NCI-H1436 treated with DMSO at 0.1 percent for 48 hours (cell line): ENCODE measurements around the gene SCFD2.
"Not testable (repeated sequence)": the region's sequence is repeated elsewhere in the genome, so short reads cannot be mapped to it uniquely, and the experiment has no call there.

ENCODE experiments used
- DNase-seq: peaks from one replicate; lab custom pipeline; 2025; lab: John Stamatoyannopoulos, UW

SCFD2 gene

DNA sequence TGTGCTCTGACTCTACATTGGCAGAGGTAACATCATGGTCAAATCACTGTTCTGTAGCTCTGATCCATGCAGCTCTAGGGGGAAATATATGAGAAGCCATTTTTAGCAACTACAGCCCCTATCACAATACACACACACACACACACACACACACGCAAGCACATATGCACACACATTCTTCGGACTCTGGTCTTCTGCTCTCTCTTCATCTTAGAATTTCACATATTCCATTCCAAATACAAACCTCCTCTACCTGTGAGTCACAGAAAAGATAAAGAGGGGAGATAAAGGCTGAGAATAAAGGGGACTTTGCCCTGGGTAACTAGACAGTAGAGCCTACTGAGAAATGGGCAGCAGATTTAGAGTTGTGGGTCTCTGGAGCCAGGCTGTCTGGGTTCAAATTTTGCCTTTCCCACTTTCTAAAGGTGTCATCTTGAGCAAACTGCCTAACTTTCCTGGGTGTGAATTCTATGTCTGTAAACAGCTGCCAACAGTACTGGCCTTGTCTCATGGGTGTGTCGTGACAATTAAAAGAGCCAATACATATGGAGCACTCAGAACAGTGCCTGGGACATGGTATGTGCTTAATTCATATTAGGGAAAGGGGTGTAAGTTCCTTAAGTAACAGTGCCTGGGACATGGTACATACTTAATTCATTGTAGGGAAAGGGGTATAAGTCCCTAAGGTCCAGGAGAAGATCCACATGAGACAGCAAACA is 515.3 kb downstream of the SCFD2 start:
- DNase-seq, result no peak

DNA sequence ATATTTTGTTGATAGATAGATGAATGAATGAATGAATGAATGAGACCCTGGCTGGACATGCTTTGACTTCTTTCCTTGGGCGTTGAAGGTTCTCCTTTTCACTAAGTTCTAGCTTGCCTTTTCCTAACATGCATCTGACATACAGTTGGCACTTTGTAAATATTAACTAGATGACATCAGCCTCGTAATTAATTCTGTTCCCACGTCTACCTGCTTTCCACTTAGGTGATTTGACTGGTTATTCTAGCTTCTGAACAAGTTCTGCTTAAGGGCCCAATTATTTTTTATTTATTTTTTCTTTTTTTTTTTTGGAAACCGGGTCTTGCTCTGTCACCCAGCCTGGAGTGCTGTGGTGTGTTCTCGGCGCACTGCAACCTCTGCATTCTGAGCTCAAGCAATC is 517.6 kb downstream of the SCFD2 start:
- no peak for DNase-seq

DNA sequence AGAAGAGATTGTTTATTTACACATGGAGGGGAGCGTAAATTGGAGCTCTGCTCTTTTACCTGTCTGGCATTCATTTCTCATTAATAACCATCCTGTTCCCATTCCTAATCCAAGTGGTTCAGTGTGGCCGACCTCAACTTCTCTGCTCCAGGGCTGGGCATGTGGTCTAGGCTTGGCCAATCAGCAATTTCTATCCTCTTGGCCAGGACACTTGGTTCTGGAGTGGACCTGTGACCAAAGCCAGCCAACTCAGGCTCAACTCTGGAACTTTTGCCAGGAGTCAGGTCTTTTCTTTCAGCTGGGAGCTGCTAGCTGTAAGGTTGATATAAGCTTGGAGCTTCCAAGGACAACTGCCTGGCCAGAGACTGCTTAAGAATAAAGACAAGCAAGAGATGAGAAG is 519.4 kb downstream of the SCFD2 start:
- no peak for DNase-seq

DNA sequence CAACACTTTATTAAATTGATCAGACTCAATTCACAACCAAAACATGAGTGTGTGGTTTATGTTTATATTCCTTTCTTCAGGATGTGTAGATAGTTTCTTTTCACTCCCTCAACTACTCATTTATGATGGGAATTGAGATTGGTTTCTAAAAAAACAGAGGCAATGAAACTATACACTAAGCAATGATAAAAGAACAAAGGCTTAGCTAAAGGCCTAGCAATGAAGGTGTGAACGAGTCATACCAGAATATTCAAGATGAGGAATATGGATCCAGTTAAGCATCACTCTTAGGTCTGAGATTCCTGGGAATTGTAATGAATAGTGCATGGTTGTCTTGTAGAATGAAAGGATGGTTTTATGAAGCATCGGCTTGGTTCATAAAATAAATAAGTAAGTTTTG is 521.3 kb downstream of the SCFD2 start:
- DNase-seq, result no peak

DNA sequence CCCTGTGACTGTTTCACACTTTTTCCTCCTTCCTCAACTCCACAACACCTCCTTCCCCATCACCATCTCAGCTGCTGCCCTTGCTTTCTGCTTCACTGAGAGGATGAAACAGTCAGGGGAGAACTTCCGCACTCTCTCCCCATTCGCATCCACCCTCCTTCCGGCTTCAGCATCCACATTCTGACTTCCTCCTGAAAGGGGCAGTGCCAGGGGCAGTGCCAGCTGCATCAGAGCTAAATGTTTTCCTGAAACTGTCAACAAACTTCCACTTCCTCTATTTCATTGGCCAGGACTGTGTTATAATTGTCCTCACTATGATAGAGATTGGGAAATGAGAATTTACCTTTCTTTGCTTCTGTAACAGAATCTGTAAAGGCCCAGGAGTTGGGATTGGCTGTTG is 521.9 kb downstream of the SCFD2 start:
- no peak for DNase-seq

DNA sequence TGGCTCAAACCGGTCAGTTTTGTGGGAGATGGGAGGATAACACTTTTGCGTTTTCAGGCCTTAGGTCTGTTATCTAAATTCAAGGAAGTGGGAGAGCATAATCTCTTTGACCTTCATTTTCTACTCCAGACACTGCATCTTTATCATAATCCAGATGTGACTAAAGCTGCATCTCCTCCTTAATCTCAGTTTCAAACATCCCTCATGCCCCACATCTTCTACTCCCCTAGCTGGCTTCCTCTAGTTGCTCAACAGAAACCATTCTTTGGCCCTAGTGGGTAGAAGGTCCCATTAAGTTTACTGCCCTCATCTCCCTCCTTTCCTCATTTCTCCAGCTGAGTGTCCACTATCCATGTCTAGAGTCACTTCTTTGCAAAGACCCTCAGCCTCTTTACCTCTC is 522.5 kb downstream of the SCFD2 start:
- DNase-seq, result no peak

DNA sequence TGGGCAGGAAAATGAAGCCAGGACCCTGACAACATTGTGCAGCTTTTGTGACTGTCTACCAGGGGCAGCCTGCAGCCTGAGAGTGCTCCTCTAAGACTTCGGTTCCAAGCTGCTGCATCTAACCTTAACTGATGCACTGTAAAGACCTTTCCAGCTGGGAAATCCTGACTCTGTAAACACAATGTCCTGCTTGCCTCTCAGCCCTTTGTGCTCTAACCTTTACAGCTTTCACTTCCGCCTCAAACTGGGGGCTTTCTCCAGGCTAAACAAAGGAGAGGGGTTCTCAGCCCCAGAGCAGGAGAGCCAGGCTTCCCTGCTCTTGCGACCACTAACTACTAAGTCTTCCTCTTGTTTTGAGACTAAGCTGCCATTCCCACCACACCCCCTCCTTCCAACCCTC is 523.1 kb downstream of the SCFD2 start:
- DNase-seq, result no peak

DNA sequence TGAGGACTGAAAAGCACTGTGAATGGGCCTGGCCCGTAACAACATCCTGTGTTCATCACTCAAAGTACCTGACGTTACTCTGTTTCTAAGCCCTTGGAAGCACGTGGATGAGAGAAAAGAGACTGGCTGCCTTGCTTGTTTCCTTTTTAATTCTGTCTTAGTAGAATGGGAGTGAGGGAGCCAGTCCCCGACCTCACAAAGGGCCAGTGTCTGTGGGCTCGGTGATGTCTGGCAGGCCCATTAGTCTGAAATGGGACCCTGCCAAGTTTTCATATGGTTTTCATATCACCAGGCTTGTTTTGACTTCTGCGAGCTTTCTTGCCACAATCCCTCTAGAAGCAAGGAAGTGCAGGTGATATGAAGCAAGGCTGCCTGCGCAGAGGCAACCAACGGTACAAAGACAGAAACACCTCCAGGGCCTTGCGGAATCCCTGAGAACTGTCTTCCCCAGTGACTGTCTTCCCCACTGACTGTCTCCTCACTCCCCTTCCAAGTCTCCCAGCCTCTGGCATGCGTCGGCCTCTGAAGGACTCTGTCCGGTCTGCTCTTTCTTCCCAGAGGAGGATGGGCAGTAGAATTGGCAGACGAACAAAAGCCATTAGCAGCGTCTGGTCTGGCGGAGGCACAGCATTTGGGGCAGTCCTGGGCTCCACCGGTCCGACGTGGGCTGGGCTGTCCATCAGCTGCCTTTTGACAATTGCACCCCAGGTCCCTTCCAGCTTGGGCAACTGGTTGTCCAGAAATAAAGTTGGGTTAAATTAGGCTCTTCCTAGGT is 524.0 kb downstream of the SCFD2 start:
- no peak for DNase-seq

DNA sequence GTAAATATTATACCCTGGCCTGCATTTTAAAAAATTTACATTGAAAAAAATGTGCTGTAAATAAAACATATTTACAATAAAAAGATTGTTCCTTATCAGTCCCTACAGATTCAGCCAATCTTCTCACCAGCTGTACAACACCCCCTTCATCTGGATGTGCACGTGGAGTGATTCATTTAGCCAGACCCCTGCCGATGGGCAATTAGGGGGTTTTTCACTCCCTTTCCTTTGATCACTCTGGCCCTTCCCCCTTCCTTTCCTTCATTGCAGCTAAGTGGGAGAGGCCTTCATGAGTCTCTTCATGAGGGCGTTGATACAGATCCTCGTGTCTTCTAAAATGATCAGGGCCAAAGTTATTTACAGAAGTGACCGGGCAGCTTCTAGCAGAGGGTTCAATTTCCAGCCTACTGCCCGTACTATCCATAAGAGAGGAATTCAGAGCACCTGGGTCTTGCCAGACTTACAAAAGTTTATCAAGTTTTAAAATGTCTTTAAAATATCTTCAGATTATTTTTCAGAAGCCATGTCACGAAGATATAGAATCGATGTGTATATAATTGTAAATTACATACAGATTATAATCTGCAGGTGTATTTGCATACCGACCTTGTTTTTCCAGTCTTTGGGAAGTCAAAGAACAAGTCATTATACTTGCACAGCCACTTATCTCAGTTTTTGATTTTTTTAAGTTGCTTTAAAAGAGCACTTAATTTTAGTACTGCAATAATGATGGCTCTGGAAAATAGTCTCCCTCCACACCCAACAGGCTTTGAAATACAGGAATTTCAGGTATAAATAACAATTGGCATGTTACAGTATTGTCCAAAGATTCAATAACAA is 525.1 kb downstream of the SCFD2 start:
- no peak for DNase-seq

DNA sequence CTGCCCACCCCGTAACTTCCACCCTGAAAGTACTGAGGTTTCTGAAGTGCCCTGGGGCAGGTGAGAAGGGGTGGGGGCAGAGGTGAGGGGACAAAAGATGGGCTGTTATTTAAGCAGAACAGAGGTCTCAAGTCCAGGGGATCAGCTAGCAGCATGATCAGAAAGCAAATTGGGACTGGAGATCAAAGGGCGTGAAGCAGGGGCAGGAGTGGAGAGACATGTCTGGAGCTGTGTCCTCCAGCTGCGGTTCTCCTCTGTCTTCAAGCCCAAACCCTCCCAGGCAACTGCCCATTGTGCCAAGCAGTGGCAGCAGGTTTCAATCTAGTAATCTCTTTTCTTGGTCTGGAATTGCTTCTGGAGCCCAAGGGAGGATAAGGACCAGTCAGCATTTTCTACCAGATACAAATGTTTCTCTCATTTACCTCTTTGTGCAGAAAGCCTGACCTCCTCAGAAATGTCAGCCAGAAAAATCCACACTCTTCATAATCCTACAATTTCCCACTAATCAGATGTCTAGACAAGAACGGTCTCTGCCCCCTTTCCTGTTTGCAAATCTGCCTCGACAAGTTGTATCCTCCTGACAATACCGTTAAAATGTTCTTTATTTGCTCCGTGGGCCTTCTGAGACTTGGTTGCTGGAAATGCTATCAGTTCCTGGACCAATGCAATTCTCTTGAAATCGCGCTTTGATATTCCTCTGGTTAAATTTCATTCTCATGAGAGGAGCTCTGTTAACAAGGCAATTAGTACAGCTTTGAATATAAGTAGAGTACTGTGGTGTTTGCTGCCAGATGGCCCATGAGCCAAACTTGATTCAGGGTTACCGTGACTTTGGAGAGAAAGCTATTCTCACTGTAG is 526.9 kb downstream of the SCFD2 start:
- no peak for DNase-seq

DNA sequence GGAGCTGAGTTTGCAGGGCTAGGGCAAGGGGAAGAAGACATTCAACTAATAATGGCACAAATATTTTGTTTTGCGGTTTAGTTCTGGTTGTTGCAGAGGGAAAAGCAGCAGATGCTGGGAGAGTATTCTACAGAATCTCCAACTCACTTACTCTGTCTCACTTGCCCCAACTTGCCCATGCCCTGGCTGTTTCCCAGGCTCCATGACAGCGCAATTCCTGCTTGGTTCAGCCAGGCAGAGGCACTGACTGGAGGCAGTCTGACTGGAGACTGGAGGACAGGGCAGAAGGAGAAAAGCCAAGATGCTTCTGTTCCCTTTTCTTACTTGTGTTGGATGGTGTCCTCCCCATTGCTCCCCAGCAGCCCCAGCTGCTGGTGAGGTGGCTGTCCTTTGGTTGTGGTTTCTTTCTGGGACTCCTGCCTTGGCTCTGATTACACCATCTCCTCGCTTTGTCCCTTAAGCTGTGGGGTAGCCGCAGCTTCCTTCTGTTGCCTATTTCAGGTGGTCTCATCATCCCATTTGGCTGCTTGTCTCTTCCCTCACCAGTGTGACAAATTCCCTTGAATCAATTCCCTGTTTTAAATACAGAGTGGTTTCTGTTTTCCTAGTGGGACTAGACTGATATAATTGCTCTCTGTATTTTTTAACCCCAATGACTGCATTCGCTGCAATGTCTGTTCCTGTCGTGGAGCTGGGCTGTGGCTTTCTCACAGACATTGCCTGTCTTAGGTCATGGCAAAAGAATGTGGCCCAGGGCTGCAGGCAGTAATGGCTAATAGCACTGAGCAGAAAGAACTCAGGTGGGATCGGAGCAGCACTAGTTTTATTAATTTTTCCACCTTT is 527.9 kb downstream of the SCFD2 start:
- no peak for DNase-seq

DNA sequence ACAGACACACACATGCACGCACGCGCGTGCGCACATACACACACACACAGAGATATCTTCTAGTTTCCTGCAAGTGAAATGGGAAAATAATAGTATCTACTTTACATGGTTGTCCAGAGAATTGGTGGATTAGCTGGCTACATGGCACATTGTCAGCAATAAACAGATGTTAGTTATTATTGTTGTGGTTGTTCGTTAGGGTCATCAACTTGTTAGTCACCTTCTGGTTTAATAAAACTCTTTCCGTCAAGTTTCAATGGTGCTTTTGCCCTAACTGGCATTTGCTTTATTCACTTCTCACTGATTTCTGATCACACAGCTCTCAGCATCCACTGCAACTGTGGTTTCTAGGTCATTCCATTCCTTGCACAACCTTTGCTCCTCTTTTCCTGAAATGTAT is 529.2 kb downstream of the SCFD2 start:
- DNase-seq, result no peak

DNA sequence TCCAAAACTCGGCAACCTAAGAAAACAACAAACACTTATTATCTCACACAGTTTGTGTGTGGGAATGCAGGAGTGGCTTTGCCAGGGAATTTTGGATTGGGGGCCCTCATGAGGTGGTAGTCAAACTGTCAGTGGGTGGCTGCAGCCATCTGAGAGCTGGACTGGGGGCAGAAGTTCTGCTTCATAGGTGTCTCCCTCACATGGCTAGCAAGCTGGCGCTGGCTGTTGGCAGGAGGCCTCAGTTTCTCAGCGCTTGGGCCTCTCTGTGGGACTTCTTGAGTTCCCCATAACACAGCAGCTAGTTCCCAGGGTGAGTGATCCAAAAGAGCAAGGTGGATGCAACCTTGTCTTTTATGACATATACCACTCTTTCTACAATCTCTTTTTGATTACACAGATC is 529.7 kb downstream of the SCFD2 start:
- no peak for DNase-seq

DNA sequence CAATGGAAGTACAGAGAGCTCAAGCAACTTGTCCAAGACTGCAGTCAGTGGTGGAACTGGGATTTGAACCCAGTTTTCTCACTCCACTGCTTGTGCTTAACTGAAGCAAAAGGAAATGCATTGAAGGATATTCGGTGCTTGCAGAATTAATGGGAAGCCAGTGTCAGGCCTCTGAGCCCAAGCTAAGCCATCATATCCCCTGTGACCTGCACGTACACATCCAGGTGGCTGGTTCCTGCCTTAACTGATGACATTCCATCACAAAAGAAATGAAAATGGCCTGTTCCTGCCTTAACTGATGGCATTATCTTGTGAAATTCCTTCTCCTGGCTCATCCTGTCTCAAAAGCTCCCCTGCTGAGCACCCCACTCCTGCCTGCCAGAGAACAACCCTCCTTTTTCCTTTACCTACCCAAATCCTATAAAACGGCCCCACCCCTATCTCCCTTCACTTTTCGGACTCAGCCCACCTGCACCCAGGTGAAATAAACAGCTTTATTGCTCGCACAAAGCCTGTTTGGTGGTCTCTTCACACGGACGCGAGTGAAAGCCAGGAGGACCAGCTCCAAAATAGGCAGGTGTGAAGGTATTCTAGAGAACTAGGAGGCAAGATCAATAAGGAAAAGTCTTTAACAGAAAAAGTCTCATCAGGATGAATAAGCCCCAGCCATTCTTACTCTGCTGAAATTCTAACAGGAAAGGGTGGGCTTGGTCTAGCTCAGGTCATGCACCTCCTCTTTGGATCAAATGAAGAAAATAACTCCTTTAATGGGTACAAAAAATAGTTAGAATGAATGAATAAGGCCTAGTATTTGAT is 531.0 kb downstream of the SCFD2 start:
- DNase-seq, result not testable (repeated sequence)

DNA sequence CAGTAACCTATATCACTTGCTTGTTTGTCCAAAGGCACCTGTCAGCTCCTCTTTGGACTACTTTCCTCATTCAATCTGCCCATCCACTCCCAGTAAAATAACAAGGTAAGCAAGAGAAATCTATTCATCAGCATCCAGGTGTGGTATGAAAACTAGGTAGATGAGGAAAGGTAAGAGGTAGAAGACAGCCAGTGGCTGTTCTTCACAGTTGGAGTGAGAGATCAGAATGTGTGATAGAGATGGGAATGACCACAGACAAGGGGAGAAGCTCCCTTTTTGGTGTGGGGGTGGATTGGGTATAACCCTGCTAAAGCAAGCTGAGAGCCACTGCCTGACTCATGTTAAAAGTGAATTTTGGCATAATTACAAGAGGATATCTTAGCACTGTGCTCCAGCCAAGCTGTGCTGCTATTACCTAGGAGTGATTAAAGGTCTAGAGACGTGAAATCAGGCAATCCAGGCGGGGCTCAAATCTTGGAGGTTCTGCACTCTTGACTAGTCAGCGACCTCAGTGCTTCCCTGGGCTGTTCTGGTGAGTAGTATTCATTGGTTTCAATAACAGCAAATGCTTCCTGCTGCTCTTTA is 531.8 kb downstream of the SCFD2 start:
- no peak for DNase-seq

DNA sequence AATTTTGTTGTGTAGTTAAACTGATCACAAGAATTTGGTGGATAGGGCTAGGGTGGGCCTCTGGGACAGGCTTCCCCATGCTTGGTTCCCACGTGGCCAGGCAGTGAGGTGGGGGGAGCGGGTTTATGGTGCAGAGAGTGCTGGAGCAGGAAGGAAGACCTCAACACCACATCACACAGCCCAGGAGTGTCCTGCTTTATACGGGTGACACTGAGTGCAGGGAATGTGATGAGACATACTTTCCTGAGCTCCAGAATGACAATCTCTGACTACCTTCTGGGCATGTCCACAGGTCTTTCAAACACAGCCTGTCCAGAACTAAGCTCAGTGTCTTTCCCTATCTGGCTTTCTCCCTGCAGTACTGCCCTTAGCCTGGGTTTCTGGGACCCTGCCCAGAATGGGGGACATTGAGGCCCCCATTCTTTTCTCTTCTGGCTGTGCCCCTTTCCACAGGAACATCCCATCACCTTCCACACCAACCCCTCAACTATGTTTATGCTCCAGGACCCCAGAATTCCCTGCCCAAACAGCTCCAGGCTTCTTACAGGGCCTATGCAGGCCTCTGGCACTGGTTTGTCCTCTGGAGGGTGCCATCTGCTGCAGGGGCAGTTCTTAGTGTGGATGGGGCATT is 540.3 kb downstream of the SCFD2 start:
- no peak for DNase-seq

DNA sequence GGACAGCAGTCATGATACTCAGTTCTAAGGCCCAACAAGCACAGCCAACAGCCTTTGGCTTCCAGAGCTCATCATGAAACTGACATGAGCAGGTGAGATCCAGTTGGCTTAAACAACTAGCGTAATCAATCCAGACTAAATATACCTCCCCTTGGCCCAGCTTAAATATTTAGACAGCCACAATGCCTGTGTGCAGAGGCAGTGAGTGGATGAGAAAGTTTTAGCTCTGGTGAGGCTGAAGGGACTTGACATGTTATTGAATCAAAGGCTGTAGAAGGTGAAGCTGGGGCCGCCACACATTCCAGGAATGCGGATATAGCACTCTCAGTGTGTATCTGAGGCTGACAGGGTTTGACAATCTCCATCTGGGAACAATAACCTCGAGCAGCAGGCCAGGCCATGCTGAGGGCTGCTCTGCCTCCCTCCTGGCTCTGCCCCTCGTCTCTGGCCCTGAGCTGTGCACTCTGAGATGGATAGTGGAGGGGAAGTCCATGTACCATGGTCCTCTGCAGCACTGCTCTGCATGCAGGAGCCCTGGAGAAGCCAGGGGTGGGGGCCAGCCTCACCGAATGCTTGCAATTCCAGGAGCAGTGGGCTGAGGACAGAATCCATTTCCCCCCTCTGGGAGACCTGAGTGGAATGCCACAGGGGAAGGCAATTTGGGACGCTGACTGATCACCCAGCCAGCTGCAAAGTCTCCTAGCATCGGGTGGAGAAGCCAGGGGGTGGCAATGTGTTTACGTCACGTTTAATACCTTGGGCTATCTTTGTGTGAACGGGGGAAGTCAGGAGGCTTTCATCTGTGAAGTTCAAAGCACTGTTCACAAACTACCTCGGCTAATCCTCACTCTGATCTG is 541.0 kb downstream of the SCFD2 start:
- no peak for DNase-seq

DNA sequence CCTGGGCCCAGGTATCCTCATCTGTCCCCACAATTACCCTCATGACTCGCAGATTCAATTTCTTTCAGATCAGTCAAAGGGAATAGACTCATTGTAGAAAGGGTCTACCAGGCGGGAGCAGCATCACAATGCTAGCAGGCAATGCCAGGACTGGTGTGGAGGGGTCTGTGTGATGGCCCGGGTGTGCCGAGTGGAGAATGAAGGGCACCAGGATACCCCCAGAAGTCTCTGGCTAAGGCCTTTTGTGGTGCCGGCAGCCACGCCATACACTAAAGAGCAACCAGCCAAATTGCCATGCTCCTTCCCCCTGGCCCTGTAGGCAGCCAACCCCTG is 541.6 kb downstream of the SCFD2 start:
- no peak for DNase-seq
